ENCODE measurements around the gene OSBP2.

The OSBP2 gene

DNA sequence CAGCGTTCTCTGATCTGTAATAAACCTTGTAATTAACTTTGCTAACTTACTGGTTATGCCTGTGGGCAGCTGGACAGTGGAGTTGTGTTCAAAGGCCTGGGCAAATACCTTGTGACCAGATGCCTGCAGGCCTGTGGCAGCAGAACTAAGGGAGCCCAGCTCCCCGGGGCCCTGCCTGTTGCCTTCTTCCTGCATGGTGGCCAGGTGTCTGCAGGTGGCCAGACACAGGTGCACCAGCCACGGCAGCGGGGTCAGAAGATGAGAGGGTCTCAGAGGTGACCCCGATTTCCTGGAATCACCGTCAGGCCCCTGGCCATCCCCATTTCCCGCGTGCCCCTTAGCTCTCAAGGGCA lies 127.2 kb downstream of the OSBP2 start:
- H3K9ac ChIP-seq (ENCODE audit: low read length) = no peak overlapping the region
- H4K20me1 ChIP-seq (ENCODE audit: insufficient read depth, low read length) = no peaks in the 10 kb centered on the region
- no peaks in the 10 kb centered on the region for H3K36me3 ChIP-seq (ENCODE audit: insufficient read depth, low read length)
- H3K79me2 ChIP-seq (ENCODE audit: insufficient read depth, low read length) = no peaks in the 10 kb centered on the region
- H3K4me2 ChIP-seq (ENCODE audit: low read length) = no peak overlapping the region
- H3K4me3 ChIP-seq (ENCODE audit: low read depth, low read length, poor library complexity, severe bottlenecking) = no peak overlapping the region
- TF ChIP-seq CTCF (IDR thresholded peaks at IDR 0.05; ENCODE audit: low read length) (no peak), EZH2 (IDR thresholded peaks at IDR 0.05; ENCODE audit: borderline replicate concordance, low read length) (no peak)
- H3F3A ChIP-seq (ENCODE audit: insufficient read depth, low read length) = no peaks in the 10 kb centered on the region
- no peaks in the 10 kb centered on the region for H3K9me3 ChIP-seq (ENCODE audit: low read length)
- H3K4me1 ChIP-seq (ENCODE audit: insufficient read depth, low read length, severe bottlenecking) = no peaks in the 10 kb centered on the region
- H2AFZ ChIP-seq (ENCODE audit: low read length) = no peak overlapping the region
- H3K27ac ChIP-seq (ENCODE audit: low read depth, low read length, poor library complexity, severe bottlenecking) = no peak overlapping the region
- H3K27me3 ChIP-seq (ENCODE audit: insufficient read depth, low read length) = no peaks in the 10 kb centered on the region
- H3K9me2 ChIP-seq (ENCODE audit: low read depth, low read length) = no peaks in the 10 kb centered on the region

DNA sequence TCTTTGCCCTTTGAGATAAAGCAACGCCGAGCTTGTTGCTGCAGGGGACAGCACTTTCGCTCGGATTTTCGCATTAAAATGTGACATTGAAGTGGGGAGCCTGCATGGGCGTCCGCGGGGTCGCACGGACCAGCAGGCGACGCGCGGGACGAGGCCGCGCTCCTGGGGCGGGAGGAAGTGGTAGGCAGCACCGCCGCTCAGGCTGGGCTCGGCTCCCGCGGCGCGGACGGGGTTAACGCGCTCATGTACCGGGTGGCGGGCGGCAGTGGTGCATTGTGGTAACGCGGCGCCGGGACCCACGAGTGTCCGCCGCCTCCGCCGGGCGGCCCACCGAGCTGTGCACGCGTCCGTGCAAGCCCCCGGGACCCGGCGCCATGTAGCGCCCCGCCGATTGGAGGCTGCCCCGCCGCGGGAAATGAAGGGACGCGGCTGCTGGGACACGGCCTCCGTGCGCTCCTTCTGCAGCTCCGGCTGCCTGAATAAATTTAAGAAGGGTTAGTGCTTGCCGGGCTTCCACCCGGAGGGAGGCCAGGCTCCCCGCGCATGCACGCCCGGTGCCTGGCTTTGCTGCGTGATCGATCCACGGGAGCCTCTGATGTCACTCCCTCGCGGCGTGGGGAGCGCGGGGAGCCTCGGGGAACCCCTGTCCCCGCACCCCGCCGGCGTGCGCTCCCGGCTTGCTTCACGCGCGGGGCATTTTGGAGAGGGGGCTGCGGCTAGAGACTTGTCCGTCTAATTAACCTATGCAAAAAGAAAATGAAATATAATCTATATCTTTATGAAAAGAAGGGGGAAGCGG lies 127.7 kb downstream of the OSBP2 start:
- Histone ChIP-seq H3K27me3 (ENCODE audit: insufficient read depth, low read length) (no peaks in the 10 kb centered on the region), H2AFZ (ENCODE audit: low read length) (no peak overlapping the region), H3K79me2 (ENCODE audit: insufficient read depth, low read length) (no peaks in the 10 kb centered on the region), H3K4me2 (ENCODE audit: low read length) (no peak overlapping the region), H3K4me1 (ENCODE audit: insufficient read depth, low read length, severe bottlenecking) (no peaks in the 10 kb centered on the region), H3K9me3 (ENCODE audit: low read length) (no peaks in the 10 kb centered on the region), H3K9ac (ENCODE audit: low read length) (no peak overlapping the region), H3K4me3 (ENCODE audit: low read depth, low read length, poor library complexity, severe bottlenecking) (no peak overlapping the region), H3K27ac (ENCODE audit: low read depth, low read length, poor library complexity, severe bottlenecking) (no peak overlapping the region), H3F3A (ENCODE audit: insufficient read depth, low read length) (no peaks in the 10 kb centered on the region), H3K36me3 (ENCODE audit: insufficient read depth, low read length) (no peaks in the 10 kb centered on the region), H4K20me1 (ENCODE audit: insufficient read depth, low read length) (no peaks in the 10 kb centered on the region), H3K9me2 (ENCODE audit: low read depth, low read length) (no peaks in the 10 kb centered on the region)
- no peak for TF ChIP-seq CTCF (IDR thresholded peaks at IDR 0.05; ENCODE audit: low read length)
- TF ChIP-seq EZH2 (IDR thresholded peaks at IDR 0.05; ENCODE audit: borderline replicate concordance, low read length) = no peak

GRCh38 chr22:30823015-30823370 lies 128.3 kb downstream of the OSBP2 start:
- Histone ChIP-seq H3K79me2 (ENCODE audit: insufficient read depth, low read length) (no peaks in the 10 kb centered on the region), H4K20me1 (ENCODE audit: insufficient read depth, low read length) (no peaks in the 10 kb centered on the region), H3K4me1 (ENCODE audit: insufficient read depth, low read length, severe bottlenecking) (no peaks in the 10 kb centered on the region), H3K36me3 (ENCODE audit: insufficient read depth, low read length) (no peaks in the 10 kb centered on the region), H3K9me3 (ENCODE audit: low read length) (no peaks in the 10 kb centered on the region), H3K9me2 (ENCODE audit: low read depth, low read length) (no peaks in the 10 kb centered on the region), H2AFZ (ENCODE audit: low read length) (no peak overlapping the region), H3K4me3 (ENCODE audit: low read depth, low read length, poor library complexity, severe bottlenecking) (no peak overlapping the region), H3K27me3 (ENCODE audit: insufficient read depth, low read length) (no peaks in the 10 kb centered on the region), H3K27ac (ENCODE audit: low read depth, low read length, poor library complexity, severe bottlenecking) (no peak overlapping the region), H3K4me2 (ENCODE audit: low read length) (no peak overlapping the region), H3K9ac (ENCODE audit: low read length) (no peak overlapping the region), H3F3A (ENCODE audit: insufficient read depth, low read length) (no peaks in the 10 kb centered on the region)
- no peak for TF ChIP-seq EZH2 (IDR thresholded peaks at IDR 0.05; ENCODE audit: borderline replicate concordance, low read length)
- TF ChIP-seq CTCF (IDR thresholded peaks at IDR 0.05; ENCODE audit: low read length) = no peak

Measured in OCI-LY1 (cell line).